BJ (cell line): ENCODE results near the gene ERP27. TPM values are rescaled to one million over a fixed set of nuclear protein-coding genes. Genes with fewer than 3 reads are reported as not detected.

Experiments used
- CTCF ChIA-PET: fragments of 350-600 bp; formaldehyde crosslinking; extraction: SDS; loops from one replicate; lab custom pipeline; 2021; ENCODE audit warnings: antibody characterized with exemption, inconsistent platforms; lab: Yijun Ruan, JAX
- POLR2A ChIA-PET: fragments of 300-600 bp; sonication (Branson Sonifier 250); formaldehyde crosslinking; extraction: SDS; loops from one replicate; lab custom pipeline; 2021; ENCODE audit warnings: antibody characterized with exemption; lab: Charles Lee
- DNase-seq: peaks from one replicate; pipeline ENCODE4 v3.0.0-alpha.2; 2011; ENCODE audit warnings: low read depth
- H3K27me3 ChIP-seq: 2 replicates; pipeline ENCODE4 v1.6.0; 2011; ENCODE audit warnings: low read length; ENCODE audit not compliant: control insufficient read depth, insufficient read depth
- H3K36me3 ChIP-seq: 2 replicates; pipeline ENCODE4 v1.5.1; 2011; ENCODE audit warnings: low read length; ENCODE audit not compliant: control insufficient read depth, insufficient read depth
- H3K4me3 ChIP-seq: 2 replicates; pipeline ENCODE4 v1.5.1; 2011; ENCODE audit warnings: low read depth, mild to moderate bottlenecking, control low read depth, low read length
- CTCF ChIP-seq: IDR thresholded peaks from 2 replicates; pipeline ENCODE4 v1.5.1; 2011; ENCODE audit warnings: low read depth, mild to moderate bottlenecking, control low read depth, inconsistent platforms, low read length, moderate library complexity; ENCODE audit not compliant: insufficient read depth
- polyA plus RNA-seq: library from polyadenylated mRNA; depleted of rRNA; stranded (reverse); fragments of >200 nt; gene quantifications from 2 replicates; pipeline ENCODE4 v1.2.3, GENCODE V29; 2011

ERP27 gene
- polyA plus RNA-seq, 1 experiment, result 0.93 TPM

- DNase-seq, result no peak
- ChIA-PET POLR2A (no interaction called here), CTCF (no interaction called here)
- no peak overlapping the region for H3K4me3 ChIP-seq
- H3K36me3 ChIP-seq, result no peaks in the 10 kb centered on the region
- H3K27me3 ChIP-seq, result no peaks in the 10 kb centered on the region
- no peak for TF ChIP-seq CTCF
These were observed 30.4 kb downstream of the ERP27 start for GRCh38 chr12:14907953-14908352.

- DNase-seq, result no peak
- CTCF ChIA-PET, result no interaction called here
- no peak for TF ChIP-seq CTCF
- Histone ChIP-seq H3K36me3 (no peaks in the 10 kb centered on the region), H3K4me3 (no peak overlapping the region), H3K27me3 (no peaks in the 10 kb centered on the region)
- POLR2A ChIA-PET, result no interaction called here
These were observed 32.2 kb downstream of the ERP27 start for GRCh38 chr12:14906114-14906513.

- Histone ChIP-seq H3K36me3 (no peaks in the 10 kb centered on the region), H3K4me3 (no peak overlapping the region), H3K27me3 (no peaks in the 10 kb centered on the region)
- POLR2A ChIA-PET, result no interaction called here
- CTCF ChIA-PET, result no interaction called here
- no peak for DNase-seq
- TF ChIP-seq CTCF, result no peak
These were observed 32.9 kb downstream of the ERP27 start for GRCh38 chr12:14905269-14906004.

DNA sequence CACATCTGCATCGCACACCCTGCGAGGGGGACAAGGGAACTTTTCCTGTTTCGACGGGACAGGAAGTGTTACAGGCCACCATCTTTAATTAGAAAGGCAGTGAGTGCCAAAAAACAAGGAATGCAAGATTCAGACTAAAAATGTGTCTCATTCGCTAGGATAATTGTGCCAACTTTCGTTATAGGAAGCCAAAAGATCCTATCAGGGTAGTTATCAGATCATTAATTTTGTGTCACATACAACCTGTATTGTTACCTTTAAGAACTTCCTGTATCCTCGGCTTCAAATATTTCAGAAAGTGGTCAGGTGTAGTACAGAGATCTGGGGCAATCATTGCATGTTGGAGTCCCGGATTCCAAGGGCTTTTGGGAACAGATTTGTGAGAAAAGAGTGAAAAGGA, 33.5 kb downstream of the ERP27 start:
- Histone ChIP-seq H3K27me3 (no peaks in the 10 kb centered on the region), H3K36me3 (no peaks in the 10 kb centered on the region), H3K4me3 (no peak overlapping the region)
- CTCF ChIA-PET, result no interaction called here
- TF ChIP-seq CTCF, result no peak
- DNase-seq, result no peak
- POLR2A ChIA-PET, result no interaction called here

GRCh38 chr12:14903386-14904098, 34.8 kb downstream of the ERP27 start:
- no peaks in the 10 kb centered on the region for H3K27me3 ChIP-seq
- H3K36me3 ChIP-seq, result no peaks in the 10 kb centered on the region
- TF ChIP-seq CTCF, result no peak
- H3K4me3 ChIP-seq, result no peak overlapping the region
- ChIA-PET CTCF (interaction anchor here (0.6 to 1.4 kb wide), 4 partner anchors 9 to 538 kb away, joined by 3 to 5 read pairs (median 4); partner anchors contain the start of gene ATF7IP), POLR2A (no interaction called here)
- no peak for DNase-seq
